ENCODE data around the gene PLIN4. TPM values are rescaled to one million over a fixed set of nuclear protein-coding genes. Genes with fewer than 3 reads are reported as not detected.

Gene PLIN4
- total RNA-seq, 5 donors from 2014 or later (not counting 1 experiment from before 2014, with no cell fraction given): 0.06 to 0.16 (median 0.15) TPM; not detected in 2

- Mint-ChIP-seq H3K4me3 (no peak overlapping the region), H3K4me1 (peaks cover 14 to 26% (median 19%) of the 10 kb centered on the region in 3 donors), H3K9me3 (no peaks in the 10 kb centered on the region), H3K27ac (no peak overlapping the region), H3K36me3 (peaks cover 12% of the 10 kb centered on the region), H3K27me3 (no peaks in the 10 kb centered on the region)
- no peak for DNase-seq
- Histone ChIP-seq H3K4me1 (ENCODE audit: control insufficient read depth in 1 of 2, extremely low read depth in 1 of 2, insufficient read depth in 2 of 2, low read length in 2 of 2) (peaks cover 2 to 25% of the 10 kb centered on the region in 2 experiments), H3K36me3 (ENCODE audit: control insufficient read depth in 2 of 2, extremely low read depth in 1 of 2, insufficient read depth in 1 of 2, low read length in 1 of 2) (peaks cover 19 to 34% of the 10 kb centered on the region in 2 donors), H3K9me3 (no peaks in the 10 kb centered on the region), H3K4me3 (ENCODE audit: control insufficient read depth in 1 of 2, extremely low read depth in 1 of 2, low read length in 1 of 2) (no peak overlapping the region), H3K27ac (ENCODE audit: low read length) (no peak overlapping the region), H3K27me3 (replicated peaks in 1 of 2; ENCODE audit: control insufficient read depth in 2 of 2, extremely low read depth in 1 of 2, insufficient read depth in 2 of 2, low read length in 1 of 2) (no peaks in the 10 kb centered on the region)
- ATAC-seq (replicated peaks in 1 of 4): no peak
- ChIA-PET POLR2A (no interaction called here), CTCF (no interaction called here)
- 89% methylated on average over 26 of the region's 34 CpGs for WGBS (ENCODE audit: insufficient coverage)
These were observed 64.8 kb downstream of the PLIN4 start for GRCh38 chr19:4453232-4454179.

GRCh38 chr19:4452230-4452990 lies 65.9 kb downstream of the PLIN4 start:
- H3K4me3 ChIP-seq (ENCODE audit: control insufficient read depth in 1 of 2, extremely low read depth in 1 of 2, low read length in 1 of 2): no peak overlapping the region
- peaks cover 18% of the 10 kb centered on the region for H3K36me3 Mint-ChIP-seq
- ATAC-seq (replicated peaks in 1 of 4) (no peak), DNase-seq (no peak)
- H3K9me3 Mint-ChIP-seq: no peaks in the 10 kb centered on the region
- WGBS (ENCODE audit: insufficient coverage): 94% methylated on average over 24 of the region's 24 CpGs
- H3K36me3 ChIP-seq (ENCODE audit: control insufficient read depth in 2 of 2, extremely low read depth in 1 of 2, insufficient read depth in 1 of 2, low read length in 1 of 2): peaks cover 28 to 45% of the 10 kb centered on the region in 2 donors
- H3K4me1 Mint-ChIP-seq: peaks cover 14 to 22% (median 16%) of the 10 kb centered on the region in 3 donors
- H3K4me1 ChIP-seq (ENCODE audit: control insufficient read depth in 1 of 2, extremely low read depth in 1 of 2, insufficient read depth in 2 of 2, low read length in 2 of 2): peaks cover 0 to 19% of the 10 kb centered on the region in 2 experiments
- no peaks in the 10 kb centered on the region for H3K27me3 ChIP-seq (replicated peaks in 1 of 2; ENCODE audit: control insufficient read depth in 2 of 2, extremely low read depth in 1 of 2, insufficient read depth in 2 of 2, low read length in 1 of 2)
- CTCF ChIA-PET: no interaction called here
- H3K27ac ChIP-seq (ENCODE audit: low read length): no peak overlapping the region
- H3K27me3 Mint-ChIP-seq: no peaks in the 10 kb centered on the region
- H3K9me3 ChIP-seq: no peaks in the 10 kb centered on the region
- H3K27ac Mint-ChIP-seq: no peak overlapping the region
- no peak overlapping the region for H3K4me3 Mint-ChIP-seq
- POLR2A ChIA-PET: no interaction called here

Other genes starting within 250 kb of the PLIN4 start
- gene SHD, start 239.2 kb downstream of the PLIN4 start, total RNA-seq: under 1 TPM in 1 of 5 donors, not detected in 4; 0.19 TPM
- 10 to 100 TPM; 13.5 to 44.0 (median 32.4) TPM for gene TMIGD2, start 216.1 kb downstream of the PLIN4 start, total RNA-seq
- gene FSD1, start 213.9 kb downstream of the PLIN4 start, total RNA-seq: 1 to 10 TPM; 2.8 to 4.1 (median 3.4) TPM
- 1 to 10 TPM; 2.3 to 3.7 (median 2.9) TPM for gene STAP2, start 179.7 kb downstream of the PLIN4 start, total RNA-seq
- 10 to 100 TPM; 10.7 to 27.3 (median 22.6) TPM for gene MPND, start 174.9 kb downstream of the PLIN4 start, total RNA-seq
- gene SH3GL1, start 117.9 kb downstream of the PLIN4 start, total RNA-seq: 10 to 100 TPM; 38.8 to 51.5 (median 45.7) TPM
- gene CHAF1A, start 115.8 kb downstream of the PLIN4 start, total RNA-seq: 10 to 100 TPM; 14.4 to 27.3 (median 16.5) TPM
- gene UBXN6, start 60.7 kb downstream of the PLIN4 start, total RNA-seq: 10 to 100 TPM; 49.7 to 86.4 (median 76.5) TPM
- gene HDGFL2, start 46.2 kb downstream of the PLIN4 start, total RNA-seq: 10 to 100 TPM; 24.9 to 41.8 (median 39.4) TPM
- gene PLIN5, start 16.7 kb upstream of the PLIN4 start, total RNA-seq: 1 to 10 TPM in 2 of 5 donors, under 1 TPM in 3; 0.14 to 2.3 (median 0.99) TPM
- under 1 TPM in 3 of 5 donors, not detected in 2; 0.13 to 0.32 (median 0.19) TPM for gene LRG1, start 21.6 kb upstream of the PLIN4 start, total RNA-seq
- gene SEMA6B, start 41.2 kb upstream of the PLIN4 start, total RNA-seq: under 1 TPM in 3 of 5 donors, not detected in 2; 0.25 to 0.43 (median 0.32) TPM
- gene TNFAIP8L1, start 121.0 kb upstream of the PLIN4 start, total RNA-seq: 10 to 100 TPM; 10.8 to 23.0 (median 19.5) TPM
- 10 to 100 TPM; 27.5 to 46.4 (median 38.3) TPM for gene MYDGF, start 151.9 kb upstream of the PLIN4 start, total RNA-seq
- 100 to 1,000 TPM in 2 of 5 donors, 10 to 100 TPM in 3; 71.8 to 103 (median 95.3) TPM for gene DPP9, start 205.4 kb upstream of the PLIN4 start, total RNA-seq

Data from T-cell (primary cell).